Tibial nerve (tissue), 4 donors: Measurements from ENCODE around the gene CPNE4. TPM values are rescaled to one million over a fixed set of nuclear protein-coding genes. Genes with fewer than 3 reads are reported as not detected.

Source experiments
- DNase-seq, 2 donors: peaks; one replicate each; pipeline ENCODE4 v3.0.0-alpha.2; 2019; ENCODE audit warnings: low spot score in 2 of 2
- H3K27ac ChIP-seq, 4 donors: fragments of 200-600 bp; sonication (generic) in 3 of 4; one replicate each; pipeline ENCODE4 v1.5.1; 2017 to 2019; ENCODE audit warnings: mild to moderate bottlenecking in 1 of 4
- H3K27me3 ChIP-seq, 2 donors: fragments of 200-600 bp; sonication (generic) in 1 of 2; one replicate each; pipeline versions ENCODE4 v1.5.1 to v1.6.0; 2017 to 2019
- H3K36me3 ChIP-seq, 3 donors: fragments of 200-600 bp; sonication (generic); one replicate each; pipeline ENCODE4 v1.5.1; 2018 to 2019
- H3K4me1 ChIP-seq, 4 donors: fragments of 200-600 bp; sonication (generic) in 3 of 4; one replicate each; pipeline ENCODE4 v1.5.1; 2017 to 2019
- H3K4me3 ChIP-seq, 4 donors: fragments of 200-600 bp; sonication (generic) in 3 of 4; one replicate each; pipeline ENCODE4 v1.5.1; 2017 to 2019; ENCODE audit warnings: mild to moderate bottlenecking in 1 of 4, moderate library complexity in 1 of 4
- H3K9me3 ChIP-seq, 4 donors: fragments of 200-600 bp; sonication (generic) in 3 of 4; one replicate each; pipeline ENCODE4 v1.5.1; 2017 to 2019
- CTCF ChIP-seq, 5 experiments: fragments of 200-600 bp in 3 of 5; fragments of 450-650 bp in 2 of 5; sonication (generic) in 3 of 5; IDR thresholded peaks; one replicate each; pipeline ENCODE4 v1.5.1; 2016 to 2019; ENCODE audit warnings: antibody characterized with exemption in 5 of 5, mild to moderate bottlenecking in 3 of 5, moderate library complexity in 2 of 5
- EP300 ChIP-seq, 2 donors: sonication (generic); formaldehyde crosslinking; IDR thresholded peaks; one replicate each; pipeline ENCODE4 v1.6.1; 2017; ENCODE audit warnings: antibody characterized with exemption in 2 of 2, mild to moderate bottlenecking in 1 of 2
- POLR2A ChIP-seq, 2 donors: fragments of 450-650 bp; IDR thresholded peaks; one replicate each; pipeline ENCODE4 v1.6.1; 2017; ENCODE audit warnings: antibody characterized with exemption in 2 of 2, mild to moderate bottlenecking in 2 of 2, moderate library complexity in 2 of 2
- WGBS, 2 donors: methylation state at CpG; one replicate each; pipeline ENCODE4 v1.1.5; 2018; 5-methylcytosine and 5-hydroxymethylcytosine counted together
- total RNA-seq, 4 donors: library from RNA; depleted of rRNA; stranded (reverse); fragments of >200 nt; gene quantifications; one replicate each; pipeline ENCODE4 v1.1.0, GENCODE V29; 2016

The CPNE4 gene
- total RNA-seq, 4 donors from 2014 or later = 0.20 TPM; not detected in 3

GRCh38 chr3:131922356-131922755 lies 112.5 kb downstream of the CPNE4 start:
- Histone ChIP-seq H3K36me3 (no peaks in the 10 kb centered on the region), H3K27ac (no peak overlapping the region), H3K9me3 (no peaks in the 10 kb centered on the region), H3K27me3 (no peaks in the 10 kb centered on the region), H3K4me1 (no peaks in the 10 kb centered on the region), H3K4me3 (no peak overlapping the region)
- TF ChIP-seq EP300 (IDR thresholded peaks at IDR 0.05) (no peak), CTCF (IDR thresholded peaks at IDR 0.05) (no peak), POLR2A (IDR thresholded peaks at IDR 0.05) (no peak)
- 88 to 90% methylated on average over 1 of the region's 1 CpG for WGBS, 2 donors
- DNase-seq = no peak

GRCh38 chr3:131917006-131917405 lies 117.8 kb downstream of the CPNE4 start:
- peaks cover 0 to 5% (median 0%) of the 10 kb centered on the region in 4 donors for H3K4me1 ChIP-seq
- WGBS, 2 donors = 78 to 88% methylated on average over 3 of the region's 3 CpGs
- no peak overlapping the region for H3K4me3 ChIP-seq
- H3K27me3 ChIP-seq = no peaks in the 10 kb centered on the region
- no peak for DNase-seq
- H3K9me3 ChIP-seq = no peaks in the 10 kb centered on the region
- no peak overlapping the region for H3K27ac ChIP-seq
- TF ChIP-seq POLR2A (IDR thresholded peaks at IDR 0.05) = no peak
- no peak for TF ChIP-seq CTCF (IDR thresholded peaks at IDR 0.05)
- TF ChIP-seq EP300 (IDR thresholded peaks at IDR 0.05) = no peak
- H3K36me3 ChIP-seq = no peaks in the 10 kb centered on the region

- Histone ChIP-seq H3K27me3 (no peaks in the 10 kb centered on the region), H3K27ac (no peak overlapping the region), H3K4me1 (peaks cover 0 to 5% (median 0%) of the 10 kb centered on the region in 4 donors), H3K36me3 (no peaks in the 10 kb centered on the region), H3K9me3 (no peaks in the 10 kb centered on the region), H3K4me3 (no peak overlapping the region)
- TF ChIP-seq POLR2A (IDR thresholded peaks at IDR 0.05) (no peak), CTCF (IDR thresholded peaks at IDR 0.05) (no peak), EP300 (IDR thresholded peaks at IDR 0.05) (no peak)
- no peak for DNase-seq
- 70 to 78% methylated on average over 1 of the region's 1 CpG for WGBS, 2 donors
Observed at GRCh38 chr3:131914090-131914691, 120.6 kb downstream of the CPNE4 start.

GRCh38 chr3:131912255-131912654 lies 122.6 kb downstream of the CPNE4 start:
- H3K4me1 ChIP-seq = peaks cover 0 to 5% (median 0%) of the 10 kb centered on the region in 4 donors
- H3K36me3 ChIP-seq = no peaks in the 10 kb centered on the region
- H3K9me3 ChIP-seq = no peaks in the 10 kb centered on the region
- TF ChIP-seq CTCF (IDR thresholded peaks at IDR 0.05) (no peak), POLR2A (IDR thresholded peaks at IDR 0.05) (no peak), EP300 (IDR thresholded peaks at IDR 0.05) (no peak)
- no peak overlapping the region for H3K4me3 ChIP-seq
- H3K27ac ChIP-seq = no peak overlapping the region
- DNase-seq = no peak
- no peaks in the 10 kb centered on the region for H3K27me3 ChIP-seq
- WGBS, 2 donors = 64 to 73% methylated on average over 2 of the region's 2 CpGs

GRCh38 chr3:131907796-131908195 lies 127.0 kb downstream of the CPNE4 start:
- WGBS, 2 donors = 69 to 81% methylated on average over 1 of the region's 1 CpG
- Histone ChIP-seq H3K36me3 (no peaks in the 10 kb centered on the region), H3K27me3 (no peaks in the 10 kb centered on the region), H3K4me1 (no peaks in the 10 kb centered on the region), H3K27ac (no peak overlapping the region), H3K9me3 (no peaks in the 10 kb centered on the region), H3K4me3 (no peak overlapping the region)
- DNase-seq = no peak
- TF ChIP-seq POLR2A (IDR thresholded peaks at IDR 0.05) (no peak), EP300 (IDR thresholded peaks at IDR 0.05) (no peak), CTCF (IDR thresholded peaks at IDR 0.05) (no peak)
